Endothelial cell of hepatic sinusoid (primary cell): ENCODE results near the gene CLSTN2.

Experiments
- in situ Hi-C: cut with HindIII; loops from 2 replicates; pipeline ENCODE4 v1.10.0; 2017; ENCODE audit warnings: low sequenced_read_pairs

Gene CLSTN2

DNA sequence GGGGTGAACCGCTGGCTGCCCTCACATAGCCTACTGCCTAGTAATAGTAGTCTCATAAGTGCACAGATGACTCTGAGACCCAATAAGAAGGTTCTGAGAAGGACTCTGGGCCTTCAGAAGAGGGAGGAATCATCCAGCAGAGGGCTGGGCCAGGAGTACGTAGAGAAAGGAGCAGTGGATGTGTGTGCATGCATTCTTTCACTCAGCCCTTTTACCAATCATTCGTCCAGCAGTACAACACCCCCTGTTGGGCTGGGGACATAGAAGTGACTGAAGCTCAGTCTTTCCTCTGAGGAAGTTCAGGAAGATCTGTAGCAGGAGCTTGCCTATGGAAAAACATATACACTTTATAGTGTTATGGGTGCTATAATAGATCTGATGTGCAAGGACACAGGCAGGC is 333.1 kb downstream of the CLSTN2 start:
- in situ Hi-C loops: no loop called here

- in situ Hi-C loops: no loop called here
Measured at GRCh38 chr3:140268610-140269009, 333.6 kb downstream of the CLSTN2 start.

DNA sequence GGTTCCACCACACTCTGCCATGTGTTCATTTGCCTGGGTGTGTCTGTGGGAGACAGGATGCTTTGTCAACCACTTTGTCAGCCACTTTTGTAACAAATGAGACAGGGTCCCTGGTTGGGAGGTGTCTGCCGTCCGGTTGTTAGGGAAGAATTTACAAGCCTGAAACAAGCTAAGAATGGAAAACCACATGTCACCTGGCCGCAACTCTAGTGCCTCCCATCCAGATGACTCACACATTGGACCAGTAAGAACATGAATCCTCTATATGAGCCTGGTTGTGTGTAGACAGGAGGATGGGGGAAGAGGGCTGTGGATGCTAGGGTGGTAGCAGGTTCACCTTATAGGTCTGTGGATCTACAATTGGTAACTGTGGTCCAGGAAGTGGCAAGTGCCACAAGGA is 335.3 kb downstream of the CLSTN2 start:
- in situ Hi-C loops: no loop called here

- in situ Hi-C loops: no loop called here
Measured at GRCh38 chr3:140273542-140274195, 338.7 kb downstream of the CLSTN2 start.

GRCh38 chr3:140274429-140274828 is 339.4 kb downstream of the CLSTN2 start:
- in situ Hi-C loops: no loop called here

DNA sequence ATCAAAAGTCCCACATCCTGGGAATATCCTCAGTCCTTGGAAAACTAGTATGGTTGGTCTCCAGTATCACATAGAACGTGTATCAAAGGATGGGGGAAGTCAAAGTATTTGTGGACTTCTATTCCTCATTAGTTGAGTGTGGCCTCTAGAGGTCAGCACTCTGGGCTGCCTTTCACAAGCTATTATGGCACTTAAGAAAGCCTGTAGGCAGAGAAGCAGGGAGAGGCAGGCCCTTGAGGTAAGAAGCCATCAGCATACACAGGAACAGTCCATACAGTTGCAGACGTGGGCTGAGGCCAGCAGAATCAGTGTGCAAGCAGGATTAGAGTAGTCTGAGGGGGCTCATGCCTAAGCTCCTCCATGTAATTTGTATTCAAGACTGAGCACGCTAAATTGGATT is 341.7 kb downstream of the CLSTN2 start:
- in situ Hi-C loops: no loop called here

DNA sequence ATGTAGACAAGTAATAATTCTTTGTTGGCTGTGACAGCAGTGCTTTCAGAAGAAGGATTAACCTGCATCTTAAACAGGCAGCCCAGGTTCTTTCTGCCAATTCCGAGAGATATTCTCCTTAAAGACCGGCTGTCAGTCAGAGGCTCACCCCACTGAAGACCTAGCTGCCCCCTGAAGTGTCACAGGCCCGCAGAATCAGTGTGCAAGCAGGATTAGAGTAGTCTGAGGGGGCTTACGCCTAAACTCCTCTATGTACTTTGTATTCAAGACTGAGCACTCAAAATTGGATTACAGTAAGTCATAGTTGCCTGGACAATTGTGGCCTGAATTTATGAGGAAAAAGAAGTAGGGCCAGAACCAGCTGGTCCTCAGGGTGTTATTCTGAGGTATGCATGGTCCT is 342.9 kb downstream of the CLSTN2 start:
- in situ Hi-C loops: no loop called here

GRCh38 chr3:140284372-140284771 is 349.4 kb downstream of the CLSTN2 start:
- in situ Hi-C loops: no loop called here

DNA sequence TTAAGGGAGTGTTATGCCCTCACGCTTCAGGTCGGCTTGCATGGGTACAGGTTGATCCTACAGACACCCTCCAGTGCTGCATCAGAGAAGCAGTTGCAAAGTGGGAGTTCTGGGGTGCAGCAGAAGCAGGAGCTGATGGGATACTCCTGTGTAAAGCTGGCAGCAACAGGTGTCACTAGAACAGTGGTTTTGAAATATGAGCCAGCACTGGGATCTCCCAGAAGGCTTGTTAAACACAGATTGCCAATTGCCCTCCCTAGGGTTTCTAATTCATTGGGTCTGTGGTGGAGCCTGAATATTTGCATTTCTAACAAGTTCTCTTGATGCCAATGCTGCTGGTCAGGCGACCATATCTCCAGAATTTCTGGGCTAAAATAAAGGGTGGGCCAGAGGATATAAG is 350.4 kb downstream of the CLSTN2 start:
- in situ Hi-C loops: no loop called here

GRCh38 chr3:140288595-140288994 is 353.6 kb downstream of the CLSTN2 start:
- in situ Hi-C loops: no loop called here

DNA sequence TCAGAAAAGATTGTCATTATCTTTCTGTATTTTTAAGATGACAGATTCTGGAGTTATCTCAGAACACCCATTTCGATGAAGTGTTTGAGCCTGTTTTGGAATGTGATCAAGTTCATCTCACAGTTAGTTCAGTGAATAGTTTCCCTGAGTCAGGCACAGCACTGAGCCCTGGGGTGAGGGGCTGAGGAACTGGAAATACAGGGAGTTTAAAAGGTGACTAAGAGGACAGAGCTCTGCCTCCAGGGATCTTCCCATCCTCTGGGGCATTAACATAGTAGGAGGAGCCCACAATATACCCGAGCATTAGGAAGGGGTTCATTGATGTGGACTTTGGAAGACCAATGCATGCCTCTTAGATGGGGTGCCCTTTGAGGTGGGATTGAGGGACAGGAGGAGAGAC is 355.1 kb downstream of the CLSTN2 start:
- in situ Hi-C loops: no loop called here

- in situ Hi-C loops: no loop called here
Measured at GRCh38 chr3:140292170-140292569, 357.2 kb downstream of the CLSTN2 start.

DNA sequence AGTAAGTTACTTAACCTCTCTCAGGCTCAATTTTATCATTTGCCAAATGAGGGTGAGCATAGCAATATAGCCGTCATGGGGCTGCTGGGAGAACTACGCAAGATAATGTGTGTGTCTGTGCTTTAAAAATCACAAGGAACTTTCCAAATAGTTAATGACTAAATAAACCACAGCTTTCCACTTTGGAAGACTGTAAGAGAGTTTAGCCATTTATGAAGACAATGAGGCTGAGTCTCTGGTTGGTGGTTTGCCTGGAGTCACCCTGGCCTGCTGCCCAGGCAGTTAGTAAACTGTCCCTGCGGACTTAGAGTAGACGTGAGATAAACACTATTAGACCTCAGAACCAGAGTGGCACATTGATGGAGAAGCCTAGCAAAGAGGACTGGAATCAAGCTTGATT is 357.7 kb downstream of the CLSTN2 start:
- in situ Hi-C loops: no loop called here

DNA sequence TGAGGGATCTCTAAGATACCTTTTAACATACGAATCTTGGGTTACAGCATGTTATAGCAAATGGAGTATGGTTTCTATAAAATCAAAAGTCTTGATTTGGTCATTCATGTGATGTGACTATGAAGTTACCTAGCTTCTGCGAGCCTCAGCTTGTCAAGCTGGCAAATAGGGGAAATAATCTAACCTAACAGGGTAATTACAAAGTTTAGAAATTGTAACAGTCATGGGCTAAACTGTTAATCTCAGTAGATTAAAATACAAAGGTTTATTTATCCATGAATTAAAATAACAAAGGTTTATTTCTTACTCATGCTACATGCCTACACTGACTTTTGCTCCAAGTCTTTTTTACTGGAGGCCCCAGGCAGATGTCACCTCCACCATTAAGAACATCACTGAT is 359.1 kb downstream of the CLSTN2 start:
- in situ Hi-C loops: no loop called here

DNA sequence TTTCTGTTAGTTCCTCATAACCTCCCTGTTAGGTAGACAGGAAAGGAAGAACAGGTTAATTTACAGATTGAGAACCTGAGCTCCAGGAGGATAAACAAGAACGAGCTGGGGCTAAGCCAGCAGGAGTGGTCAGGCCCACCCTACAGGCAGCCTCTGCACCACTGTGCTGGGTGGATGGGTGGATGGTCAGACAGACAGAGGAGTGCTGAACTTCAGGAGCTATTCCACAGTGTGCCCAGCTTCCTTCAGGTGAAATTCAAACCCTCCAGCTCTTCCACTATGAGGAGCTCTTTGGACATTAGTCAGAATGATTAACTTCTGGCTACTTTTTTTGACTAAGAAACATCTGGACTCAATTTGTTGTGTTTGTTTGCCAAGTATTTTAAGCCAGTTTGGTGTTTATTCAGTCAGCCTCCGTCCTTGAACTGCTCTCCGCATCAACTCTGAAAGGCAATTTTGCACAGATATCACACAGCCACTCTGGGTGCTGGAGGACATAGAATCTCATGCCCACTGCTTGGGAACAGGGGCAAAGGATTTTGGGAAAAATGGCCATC is 361.9 kb downstream of the CLSTN2 start:
- in situ Hi-C loops: no loop called here

DNA sequence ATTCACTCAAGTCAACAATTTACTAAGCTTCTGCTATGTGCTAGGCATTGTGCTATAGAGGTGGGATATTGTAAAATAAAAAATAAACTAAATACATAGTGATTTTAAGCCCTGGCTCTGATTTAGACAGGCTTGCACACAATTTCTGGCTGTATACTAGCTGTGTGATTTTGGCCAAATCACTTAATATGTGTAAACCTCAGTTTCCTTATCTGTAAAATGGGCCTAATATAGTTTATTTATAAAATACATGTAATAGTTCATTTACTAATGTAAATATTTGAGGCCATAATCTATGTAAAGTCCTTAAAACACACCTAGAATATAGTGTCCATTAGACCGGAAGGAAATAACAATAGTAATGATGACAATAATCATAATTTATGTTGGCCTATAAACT is 363.1 kb downstream of the CLSTN2 start:
- in situ Hi-C loops: no loop called here

DNA sequence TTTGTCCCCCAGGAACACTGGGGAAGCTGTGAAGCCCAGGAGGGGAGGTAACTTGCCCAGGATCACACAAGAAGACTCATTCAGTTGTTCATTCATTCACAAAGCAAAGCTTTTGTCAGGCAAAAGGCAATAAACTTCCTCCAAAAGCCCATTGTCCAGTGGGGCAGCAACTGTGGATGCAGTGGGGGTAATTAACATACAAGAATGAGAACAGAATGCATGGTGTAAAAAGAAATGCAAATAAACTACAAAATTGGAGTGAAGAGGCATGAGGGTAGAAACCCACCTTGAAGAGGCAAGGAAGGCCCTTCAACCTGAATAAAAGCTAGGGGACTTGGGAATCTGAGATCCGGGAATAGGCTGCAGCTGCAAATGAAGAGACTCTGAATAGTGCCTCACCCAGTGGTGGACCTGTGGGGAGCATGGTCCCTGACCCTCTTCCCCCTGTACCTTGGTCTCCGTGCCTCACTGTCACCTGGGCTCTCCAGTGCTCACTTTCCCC is 363.6 kb downstream of the CLSTN2 start:
- in situ Hi-C loops: no loop called here

DNA sequence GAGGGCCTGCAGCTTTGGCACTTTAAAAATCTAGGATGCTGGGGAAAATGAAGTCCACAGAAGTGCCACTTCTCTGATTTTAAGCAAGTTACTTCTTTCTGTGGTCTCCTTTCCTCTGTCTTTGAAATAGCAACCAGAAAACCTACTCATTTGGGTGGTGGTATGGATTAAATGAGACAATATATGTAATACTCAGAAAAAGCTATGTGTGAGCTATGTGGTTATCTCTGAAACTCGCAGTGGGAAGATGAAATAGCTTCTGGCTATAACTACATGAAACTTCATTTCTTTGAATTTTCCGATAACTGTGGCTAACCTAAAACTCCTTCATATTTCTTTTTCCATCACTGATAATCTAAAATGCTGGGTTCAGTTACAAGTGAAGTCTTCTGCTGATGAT is 368.9 kb downstream of the CLSTN2 start:
- in situ Hi-C loops: no loop called here

- in situ Hi-C loops: no loop called here
Measured at GRCh38 chr3:140308535-140308934, 373.6 kb downstream of the CLSTN2 start.

- in situ Hi-C loops: no loop called here
Measured at GRCh38 chr3:140311428-140311827, 376.4 kb downstream of the CLSTN2 start.

- in situ Hi-C loops: no loop called here
Measured at GRCh38 chr3:140315955-140316354, 381.0 kb downstream of the CLSTN2 start.

- in situ Hi-C loops: no loop called here
Measured at GRCh38 chr3:140316466-140316865, 381.5 kb downstream of the CLSTN2 start.

- in situ Hi-C loops: no loop called here
Measured at GRCh38 chr3:140316868-140317400, 381.9 kb downstream of the CLSTN2 start.
